Astrocyte of the cerebellum (primary cell): ENCODE measurements around the gene AGR2.

Experiments
- DNase-seq: peaks from one replicate; pipeline ENCODE4 v3.0.0-alpha.2; 2011; ENCODE audit warnings: low read depth
- H3K4me3 ChIP-seq: 2 replicates; pipeline ENCODE4 v1.5.1; 2011; ENCODE audit warnings: mild to moderate bottlenecking, low read depth, low read length, moderate library complexity
- in situ Hi-C: cut with HindIII; loops from 2 replicates; pipeline ENCODE4 v1.10.0; 2017; ENCODE audit warnings: low sequenced_read_pairs
- TF ChIP-seq, protein P1 (sequence below): IDR thresholded peaks from 2 replicates; pipeline ENCODE4 v1.5.1; 2012; ENCODE audit warnings: low read length, low read depth, moderate library complexity, mild to moderate bottlenecking; ENCODE audit errors: missing control alignments

The AGR2 gene

GRCh38 chr7:16759840-16760239 is 45.0 kb downstream of the AGR2 start:
- no peak for DNase-seq
- H3K4me3 ChIP-seq: no peak overlapping the region
- in situ Hi-C loops: loop anchor here (5.0 kb wide), 2 partner anchors 43 to 88 kb away; no protein-coding TSS in a partner anchor
- TF ChIP-seq, protein P1, sequence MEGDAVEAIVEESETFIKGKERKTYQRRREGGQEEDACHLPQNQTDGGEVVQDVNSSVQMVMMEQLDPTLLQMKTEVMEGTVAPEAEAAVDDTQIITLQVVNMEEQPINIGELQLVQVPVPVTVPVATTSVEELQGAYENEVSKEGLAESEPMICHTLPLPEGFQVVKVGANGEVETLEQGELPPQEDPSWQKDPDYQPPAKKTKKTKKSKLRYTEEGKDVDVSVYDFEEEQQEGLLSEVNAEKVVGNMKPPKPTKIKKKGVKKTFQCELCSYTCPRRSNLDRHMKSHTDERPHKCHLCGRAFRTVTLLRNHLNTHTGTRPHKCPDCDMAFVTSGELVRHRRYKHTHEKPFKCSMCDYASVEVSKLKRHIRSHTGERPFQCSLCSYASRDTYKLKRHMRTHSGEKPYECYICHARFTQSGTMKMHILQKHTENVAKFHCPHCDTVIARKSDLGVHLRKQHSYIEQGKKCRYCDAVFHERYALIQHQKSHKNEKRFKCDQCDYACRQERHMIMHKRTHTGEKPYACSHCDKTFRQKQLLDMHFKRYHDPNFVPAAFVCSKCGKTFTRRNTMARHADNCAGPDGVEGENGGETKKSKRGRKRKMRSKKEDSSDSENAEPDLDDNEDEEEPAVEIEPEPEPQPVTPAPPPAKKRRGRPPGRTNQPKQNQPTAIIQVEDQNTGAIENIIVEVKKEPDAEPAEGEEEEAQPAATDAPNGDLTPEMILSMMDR: no peak

- in situ Hi-C loops: loop anchor here (5.0 kb wide), 1 partner anchor 42 kb away; no protein-coding TSS in a partner anchor
- no peak overlapping the region for H3K4me3 ChIP-seq
- TF ChIP-seq, protein P1: no peak
- DNase-seq: no peak
Measured at GRCh38 chr7:16758631-16759611, 45.9 kb downstream of the AGR2 start.

DNA sequence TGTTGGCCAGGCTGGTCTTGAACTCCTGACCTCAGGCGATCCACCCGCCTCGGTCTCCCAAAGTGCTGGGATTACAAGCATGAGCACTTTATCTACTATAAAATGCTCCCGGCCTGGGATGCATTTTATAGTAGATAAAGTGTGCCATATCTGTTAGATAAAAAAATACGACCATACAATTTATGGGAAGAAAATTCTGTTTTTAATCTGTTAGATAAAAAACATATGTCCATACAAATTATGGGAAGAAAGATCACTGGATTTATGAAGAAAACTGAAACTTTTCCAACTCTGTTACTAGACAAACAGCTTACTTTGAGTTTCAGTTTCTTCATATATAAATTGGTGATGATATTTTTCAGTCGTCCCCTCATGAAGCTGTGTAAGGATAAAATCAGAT is 46.8 kb downstream of the AGR2 start:
- TF ChIP-seq, protein P1: no peak
- no peak for DNase-seq
- no peak overlapping the region for H3K4me3 ChIP-seq
- in situ Hi-C loops: loop anchor here (5.0 kb wide), 1 partner anchor 41 kb away; no protein-coding TSS in a partner anchor

GRCh38 chr7:16755397-16755796 is 49.4 kb downstream of the AGR2 start:
- no peak overlapping the region for H3K4me3 ChIP-seq
- DNase-seq: no peak
- in situ Hi-C loops: loop anchor here (5.0 kb wide), 1 partner anchor 38 kb away; no protein-coding TSS in a partner anchor
- TF ChIP-seq, protein P1: no peak

DNA sequence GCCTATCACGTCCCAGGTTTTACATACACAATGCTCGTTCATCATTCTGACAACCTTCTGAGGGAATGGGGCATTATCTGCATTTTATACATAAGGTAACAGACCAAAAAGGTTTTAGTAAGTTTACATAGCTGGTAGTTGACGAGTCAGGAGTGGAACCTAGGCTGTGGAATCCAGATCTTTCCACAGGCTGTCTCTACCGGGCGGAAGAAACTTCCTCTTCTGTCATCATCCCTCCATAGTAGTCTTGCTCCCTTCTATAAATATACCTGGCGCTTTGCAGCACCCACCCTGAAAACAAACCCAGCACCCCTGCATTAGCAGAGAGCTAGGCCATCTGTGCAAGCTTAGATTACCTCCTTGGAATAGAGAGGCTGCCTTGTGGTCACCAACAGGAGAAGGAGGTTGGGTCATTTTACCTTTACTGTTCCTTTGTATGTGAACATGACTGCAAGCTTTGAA is 49.9 kb downstream of the AGR2 start:
- H3K4me3 ChIP-seq: peak overlapping the region; percentile 74
- TF ChIP-seq, protein P1: no peak
- no peak for DNase-seq
- in situ Hi-C loops: loop anchor here (5.0 kb wide), 1 partner anchor 38 kb away; no protein-coding TSS in a partner anchor

DNA sequence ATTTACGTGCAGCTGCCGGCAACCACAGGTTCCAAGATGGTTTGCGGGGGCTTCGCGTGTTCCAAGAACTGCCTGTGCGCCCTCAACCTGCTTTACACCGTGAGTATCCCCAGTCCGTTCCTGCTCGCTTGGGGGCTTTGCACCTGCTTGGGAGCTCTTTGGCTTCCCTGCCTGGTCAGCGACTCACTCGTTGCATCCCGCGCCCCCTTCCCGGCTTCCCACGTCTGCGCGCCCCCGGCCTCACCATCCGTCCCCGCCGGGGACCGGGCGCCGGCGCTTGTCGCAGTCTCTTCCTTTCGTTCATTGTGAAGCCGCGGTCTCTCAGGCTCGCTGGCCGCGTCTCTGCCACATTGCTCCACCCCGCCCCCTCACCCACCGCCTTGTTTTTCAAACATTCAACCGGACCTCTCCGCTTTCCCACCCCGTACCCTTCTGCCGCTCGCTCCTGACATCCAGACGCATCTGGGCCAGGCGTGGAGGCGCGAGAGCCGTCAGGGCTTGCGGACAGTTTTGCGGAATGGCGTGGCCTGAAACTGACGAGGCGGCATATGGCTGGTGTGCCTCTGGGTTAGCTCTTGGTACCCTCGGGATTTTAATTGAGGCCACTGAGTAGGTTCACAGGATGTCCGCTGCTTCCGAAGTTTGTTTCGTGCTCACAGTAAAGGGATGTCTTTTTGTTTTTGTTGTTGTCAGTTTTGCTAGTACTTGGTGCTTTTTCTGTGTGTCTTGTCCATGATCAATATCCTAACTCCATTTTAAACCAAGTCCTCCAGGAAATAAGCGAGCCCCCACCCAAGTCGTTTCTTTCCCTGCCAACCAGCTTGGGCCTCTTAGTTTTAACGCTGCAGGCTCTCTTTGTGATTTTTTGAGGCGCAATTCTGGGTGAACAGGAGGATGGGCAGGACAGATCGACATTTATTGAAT is 50.6 kb downstream of the AGR2 start:
- H3K4me3 ChIP-seq: peak overlapping the region; percentile 74
- DNase-seq: no peak
- TF ChIP-seq, protein P1: no peak
- in situ Hi-C loops: no loop called here
